GM23248 (cell line): ENCODE results near the gene MAN1B1. TPM values are rescaled to one million over a fixed set of nuclear protein-coding genes. Genes with fewer than 3 reads are reported as not detected.

ENCODE experiments used
- DNase-seq: peaks from one replicate; pipeline ENCODE4 v3.0.0-alpha.2; 2015
- H2AFZ ChIP-seq: fragments of 200-600 bp; sonication (generic); 2 replicates; pipeline ENCODE4 v1.6.1; 2016; ENCODE audit warnings: antibody characterized with exemption
- H3F3A ChIP-seq: fragments of 200-600 bp; sonication (generic); 2 replicates; pipeline ENCODE4 v1.6.1; 2016; ENCODE audit warnings: mild to moderate bottlenecking, antibody characterized with exemption, mixed run types; ENCODE audit not compliant: insufficient read depth
- H3K27ac ChIP-seq: fragments of 200-600 bp; sonication (generic); 2 replicates; pipeline ENCODE4 v1.5.1; 2016; ENCODE audit warnings: mild to moderate bottlenecking
- H3K27me3 ChIP-seq: fragments of 200-600 bp; sonication (generic); replicated peaks from 2 replicates; pipeline ENCODE4 v1.6.1; 2016; ENCODE audit warnings: mild to moderate bottlenecking; ENCODE audit not compliant: insufficient read depth
- H3K36me3 ChIP-seq: fragments of 200-600 bp; sonication (generic); 2 replicates; pipeline ENCODE4 v1.6.1; 2016; ENCODE audit warnings: low read depth, mild to moderate bottlenecking
- H3K4me1 ChIP-seq: fragments of 200-600 bp; sonication (generic); 2 replicates; pipeline ENCODE4 v1.6.1; 2016; ENCODE audit warnings: mild to moderate bottlenecking; ENCODE audit not compliant: insufficient read depth
- H3K4me2 ChIP-seq: fragments of 200-600 bp; sonication (generic); one replicate; pipeline ENCODE4 v1.6.1; 2016; ENCODE audit warnings: mild to moderate bottlenecking; ENCODE audit not compliant: unreplicated experiment
- H3K4me3 ChIP-seq: fragments of 200-600 bp; sonication (generic); 2 replicates; pipeline ENCODE4 v1.5.1; 2016; ENCODE audit warnings: mild to moderate bottlenecking
- H3K79me2 ChIP-seq: fragments of 200-600 bp; sonication (generic); 2 replicates; pipeline ENCODE4 v1.6.1; 2016; ENCODE audit warnings: mild to moderate bottlenecking; ENCODE audit not compliant: insufficient read depth
- H3K9ac ChIP-seq: fragments of 200-600 bp; sonication (generic); 2 replicates; pipeline ENCODE4 v1.6.1; 2016; ENCODE audit warnings: mild to moderate bottlenecking
- H3K9me2 ChIP-seq: fragments of 200-600 bp; sonication (generic); 2 replicates; pipeline ENCODE4 v1.6.1; 2016; ENCODE audit warnings: mixed run types, mild to moderate bottlenecking, moderate library complexity; ENCODE audit not compliant: insufficient read depth
- H3K9me3 ChIP-seq: fragments of 200-600 bp; sonication (generic); one replicate; pipeline ENCODE4 v1.6.1; 2017; ENCODE audit warnings: low read depth
- H4K20me1 ChIP-seq: fragments of 200-600 bp; sonication (generic); 2 replicates; pipeline ENCODE4 v1.6.0; 2016; ENCODE audit not compliant: insufficient read depth
- EZH2 ChIP-seq: fragments of 200-600 bp; sonication (generic); IDR thresholded peaks from 2 replicates; pipeline ENCODE4 v1.6.1; 2018; ENCODE audit warnings: antibody characterized with exemption, mild to moderate bottlenecking; ENCODE audit not compliant: insufficient read depth, poor library complexity, severe bottlenecking
- EZH2phosphoT487 ChIP-seq: fragments of 200-600 bp; sonication (generic); IDR thresholded peaks from 2 replicates; pipeline ENCODE4 v1.6.1; 2018; ENCODE audit warnings: antibody characterized with exemption, moderate library complexity, mild to moderate bottlenecking, low read depth; ENCODE audit not compliant: insufficient read depth
- WGBS, 2 experiments: methylation state at CpG; one replicate each; pipeline ENCODE4 v1.1.6; 2015 to 2017; ENCODE audit warnings: low lambda C conversion rate in 2 of 2, low coverage in 1 of 2; ENCODE audit errors: missing lambda C conversion rate in 2 of 2; 5-methylcytosine and 5-hydroxymethylcytosine counted together
- in situ Hi-C: fragments of 300-500 bp; cut with MboI; formaldehyde crosslinking; loops from 2 replicates; pipeline ENCODE4 v1.15.0; 2020
- polyA plus RNA-seq: library from polyadenylated mRNA; unstranded; fragments of >200 nt; fragmentation: Nextera tagmentation; extraction: Ambion mirVana; gene quantifications from 2 replicates; pipeline ENCODE4 v1.2.1, GENCODE V29; 2016
- total RNA-seq: library from RNA; depleted of rRNA; stranded (reverse); fragments of >200 nt; shearing (Covaris generic); gene quantifications from 2 replicates; pipeline ENCODE4 v1.2.3, GENCODE V29; 2014

Gene MAN1B1
- total and polyA plus RNA-seq, 2 experiments from 2014 or later: 101 to 136 TPM

DNA sequence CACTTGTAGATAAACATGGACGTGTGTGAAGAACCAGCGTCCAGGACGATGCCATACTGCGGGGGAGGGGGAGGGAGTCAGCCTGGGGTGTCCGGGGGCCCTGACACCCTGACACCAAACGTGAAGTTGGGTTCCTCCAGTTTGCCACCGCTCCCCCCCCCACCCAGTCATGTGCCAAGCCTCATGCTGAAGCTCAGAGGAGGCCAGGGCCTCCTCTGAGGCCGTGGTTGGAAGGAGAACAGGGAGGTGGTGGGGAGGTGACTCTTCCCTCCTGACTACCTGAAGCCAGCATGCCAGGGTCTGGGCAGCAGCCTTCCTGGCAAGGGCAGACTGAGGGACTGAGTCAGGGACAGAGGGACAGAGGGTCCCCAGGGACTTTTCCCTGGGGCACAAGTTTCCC is 34.5 kb upstream of the MAN1B1 start:
- Histone ChIP-seq H3K4me3 (no peak overlapping the region), H3K4me1 (peaks cover 4% of the 10 kb centered on the region; the same call in 1 of the 2 replicates), H4K20me1 (no peaks in the 10 kb centered on the region), H3F3A (0 out of 2 replicates have a peak, but pooled peaks cover under 1% of the 10 kb centered on the region), H3K9me3 (no peaks in the 10 kb centered on the region), H3K27ac (no peak overlapping the region), H3K9ac (no peak overlapping the region), H3K79me2 (no peaks in the 10 kb centered on the region), H3K27me3 (peaks cover 22% of the 10 kb centered on the region), H2AFZ (no peak overlapping the region), H3K36me3 (no peaks in the 10 kb centered on the region), H3K9me2 (no peaks in the 10 kb centered on the region), H3K4me2 (no peak overlapping the region)
- WGBS, 2 experiments: 75 to 85% methylated on average over 2 to 7 of the region's 8 CpGs
- TF ChIP-seq EZH2phosphoT487: no peak
- no peak for TF ChIP-seq EZH2
- in situ Hi-C loops: no loop called here
- DNase-seq: no peak

DNA sequence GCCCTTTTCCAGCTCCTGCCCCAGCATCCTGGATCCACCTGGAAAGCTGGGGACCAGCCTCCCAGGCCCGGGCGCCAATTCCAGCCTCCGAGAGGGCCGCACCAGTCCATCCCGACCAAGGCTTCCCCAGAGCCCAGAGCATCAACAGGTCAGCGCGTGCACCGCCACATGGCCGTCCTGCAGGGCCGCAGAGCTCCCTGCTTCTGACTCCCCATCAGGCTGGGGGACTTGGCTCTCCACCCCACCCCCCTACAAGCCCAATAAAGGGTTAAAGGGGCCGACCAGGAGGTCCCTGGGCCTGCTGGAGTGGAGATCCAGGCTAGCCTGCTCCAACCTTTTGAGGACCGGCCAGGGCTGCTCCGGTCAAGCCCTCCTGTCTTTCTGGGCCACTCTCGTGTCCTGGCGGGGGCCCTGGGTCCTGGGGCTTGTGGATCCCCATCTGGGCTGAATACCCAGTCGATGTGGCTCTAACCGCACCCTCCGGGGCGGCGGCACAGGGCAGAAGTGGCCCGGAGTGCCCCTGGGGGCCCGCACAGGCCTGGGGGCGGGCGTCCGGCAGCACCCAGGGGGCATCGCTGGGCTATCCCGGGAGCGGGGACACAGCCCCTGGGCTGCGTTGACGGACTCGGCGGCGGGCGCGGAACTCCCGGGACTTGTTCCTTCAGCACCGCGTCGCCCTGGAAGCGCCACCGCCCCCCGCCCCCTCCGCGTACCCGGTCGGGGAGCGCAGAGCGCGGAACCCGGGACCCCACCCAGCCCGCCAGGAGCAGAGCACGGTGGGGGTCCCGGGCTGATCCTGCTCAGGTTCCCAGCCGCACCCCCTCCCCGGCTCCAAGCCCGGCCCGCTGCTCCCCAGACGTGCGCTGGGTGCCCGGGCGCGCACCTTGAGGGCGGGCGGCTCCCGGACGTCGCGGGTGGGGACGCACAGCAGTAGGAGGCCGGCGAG is 33.5 kb upstream of the MAN1B1 start:
- Histone ChIP-seq H3K9ac (no peak overlapping the region), H3K79me2 (no peaks in the 10 kb centered on the region), H4K20me1 (no peaks in the 10 kb centered on the region), H3K4me2 (no peak overlapping the region), H3K4me3 (no peak overlapping the region), H3K9me3 (no peaks in the 10 kb centered on the region), H2AFZ (no peak overlapping the region), H3K27me3 (peaks cover 22% of the 10 kb centered on the region), H3K27ac (no peak overlapping the region), H3K36me3 (no peaks in the 10 kb centered on the region), H3K4me1 (peaks cover 4% of the 10 kb centered on the region; the same call in 1 of the 2 replicates), H3K9me2 (no peaks in the 10 kb centered on the region), H3F3A (0 out of 2 replicates have a peak, but pooled peaks cover 5% of the 10 kb centered on the region)
- TF ChIP-seq EZH2phosphoT487 (no peak), EZH2 (no peak)
- in situ Hi-C loops: no loop called here
- WGBS, 2 experiments: 25 to 30% methylated on average over 34 to 53 of the region's 71 CpGs
- DNase-seq: no peak

DNA sequence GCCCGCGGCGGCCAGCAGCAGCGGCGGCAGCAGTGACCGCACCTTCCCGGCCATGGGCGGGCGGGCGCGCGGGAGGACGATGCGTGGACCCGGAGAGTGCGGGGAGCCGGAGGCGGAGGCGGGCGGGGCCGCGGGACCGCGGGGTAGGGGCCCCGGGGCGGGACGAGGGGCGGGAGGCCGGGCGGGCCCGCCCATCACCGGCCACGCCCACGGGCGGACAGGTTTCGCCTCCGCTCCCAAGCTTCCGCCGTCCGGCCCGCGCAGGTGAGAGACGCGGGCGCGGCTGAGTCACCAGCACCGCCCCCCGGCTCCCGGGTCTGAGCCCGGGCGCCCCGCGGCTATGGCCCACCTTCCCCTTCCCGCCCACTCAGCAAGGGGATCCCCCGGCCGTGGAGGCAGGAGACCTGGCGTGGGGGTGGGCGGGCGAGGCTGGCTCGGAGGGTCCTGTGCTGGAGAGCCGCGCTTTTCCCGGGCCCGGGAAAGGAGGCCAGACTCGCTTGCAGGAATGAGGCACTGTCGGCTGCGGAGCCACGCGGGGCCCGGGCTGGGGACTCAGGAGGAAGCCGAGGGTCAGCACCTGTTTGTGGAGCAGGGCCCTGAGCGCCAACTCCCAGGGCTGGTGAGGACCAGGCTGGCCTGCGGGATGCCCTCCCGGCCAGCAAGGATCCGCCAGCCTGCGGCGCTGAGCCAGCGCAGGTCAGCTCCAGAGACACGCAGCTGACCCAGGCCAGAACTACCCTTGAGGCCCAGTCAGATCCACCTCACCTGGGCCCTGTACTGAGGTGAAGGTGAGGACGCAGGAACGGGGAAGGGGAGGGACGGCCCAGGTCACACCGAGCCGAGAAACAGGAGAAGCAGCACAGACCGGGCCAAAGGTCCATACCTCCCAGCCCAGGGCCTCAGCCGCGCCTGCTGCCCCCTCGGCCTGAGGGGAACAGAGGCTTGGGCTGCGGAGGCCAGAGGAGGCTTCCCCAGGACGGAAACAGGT is 32.5 kb upstream of the MAN1B1 start, which contains the start of gene ENTPD2:
TSS of gene ENTPD2 (minus strand) at position 118 of the 988 bp plus-strand sequence. CDS start at position 54, 64 bp downstream.
- 40 to 70% methylated on average over 31 to 62 of the region's 90 CpGs for WGBS, 2 experiments
- H3K9me3 ChIP-seq: no peaks in the 10 kb centered on the region
- H3K79me2 ChIP-seq: no peaks in the 10 kb centered on the region
- H3K4me1 ChIP-seq: peaks cover 4% of the 10 kb centered on the region; the same call in 1 of the 2 replicates
- H2AFZ ChIP-seq: no peak within 1 kb of the TSS
- no peaks in the 10 kb centered on the region for H3K36me3 ChIP-seq
- 0 out of 2 replicates have a peak, but pooled peaks cover 5% of the 10 kb centered on the region for H3F3A ChIP-seq
- TF ChIP-seq EZH2: no peak
- TF ChIP-seq EZH2phosphoT487: no peak
- in situ Hi-C loops: no loop called here
- H3K4me3 ChIP-seq: no peak within 1 kb of the TSS
- no peak within 1 kb of the TSS for H3K27ac ChIP-seq
- peaks cover 19% of the 10 kb centered on the region for H3K27me3 ChIP-seq
- no peaks in the 10 kb centered on the region for H3K9me2 ChIP-seq
- no peak within 1 kb of the TSS for H3K9ac ChIP-seq
- H4K20me1 ChIP-seq: no peaks in the 10 kb centered on the region
- DNase-seq: no peak
- no peak within 1 kb of the TSS for H3K4me2 ChIP-seq

DNA sequence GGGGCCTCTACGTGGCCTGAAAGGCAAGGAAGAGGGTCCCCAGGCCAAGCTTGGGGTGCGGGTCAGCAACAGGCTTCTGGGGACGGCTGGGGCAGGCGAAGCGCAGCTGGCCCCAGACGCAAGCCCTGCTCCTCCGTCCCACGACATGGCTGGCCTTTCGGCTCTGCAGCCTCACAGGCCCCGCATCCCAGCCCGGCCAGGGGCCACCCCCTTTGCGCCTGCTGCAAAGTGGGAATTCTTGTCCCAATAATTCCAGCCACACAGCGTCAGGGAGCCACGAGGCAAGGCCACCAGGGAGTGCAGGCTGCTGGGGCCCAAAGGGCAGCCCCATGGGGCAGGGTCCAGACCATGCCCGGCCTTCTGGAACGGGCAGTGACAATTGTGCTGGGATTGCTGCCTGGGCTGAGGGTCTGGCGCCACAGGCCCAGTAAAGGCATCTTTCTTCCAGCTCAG is 31.8 kb upstream of the MAN1B1 start:
- Histone ChIP-seq H3K79me2 (no peaks in the 10 kb centered on the region), H3K4me2 (no peak overlapping the region), H3K27ac (no peak overlapping the region), H4K20me1 (no peaks in the 10 kb centered on the region), H3K36me3 (no peaks in the 10 kb centered on the region), H3K4me3 (no peak overlapping the region), H3K4me1 (peaks cover 4% of the 10 kb centered on the region; the same call in 1 of the 2 replicates), H3K9ac (no peak overlapping the region), H3K27me3 (peaks cover 13% of the 10 kb centered on the region; the same call in 1 of the 2 replicates), H2AFZ (no peak overlapping the region), H3K9me2 (no peaks in the 10 kb centered on the region), H3F3A (0 out of 2 replicates have a peak, but pooled peaks cover 5% of the 10 kb centered on the region), H3K9me3 (no peaks in the 10 kb centered on the region)
- in situ Hi-C loops: no loop called here
- 69 to 78% methylated on average over 17 of the region's 17 CpGs for WGBS, 2 experiments
- TF ChIP-seq EZH2: no peak
- no peak for TF ChIP-seq EZH2phosphoT487
- no peak for DNase-seq
